ENCODE data around the gene GPANK1.
A peak's percentile ranks its signal among the peaks of the same experiment; 100 is the strongest.

GPANK1 gene

DNA sequence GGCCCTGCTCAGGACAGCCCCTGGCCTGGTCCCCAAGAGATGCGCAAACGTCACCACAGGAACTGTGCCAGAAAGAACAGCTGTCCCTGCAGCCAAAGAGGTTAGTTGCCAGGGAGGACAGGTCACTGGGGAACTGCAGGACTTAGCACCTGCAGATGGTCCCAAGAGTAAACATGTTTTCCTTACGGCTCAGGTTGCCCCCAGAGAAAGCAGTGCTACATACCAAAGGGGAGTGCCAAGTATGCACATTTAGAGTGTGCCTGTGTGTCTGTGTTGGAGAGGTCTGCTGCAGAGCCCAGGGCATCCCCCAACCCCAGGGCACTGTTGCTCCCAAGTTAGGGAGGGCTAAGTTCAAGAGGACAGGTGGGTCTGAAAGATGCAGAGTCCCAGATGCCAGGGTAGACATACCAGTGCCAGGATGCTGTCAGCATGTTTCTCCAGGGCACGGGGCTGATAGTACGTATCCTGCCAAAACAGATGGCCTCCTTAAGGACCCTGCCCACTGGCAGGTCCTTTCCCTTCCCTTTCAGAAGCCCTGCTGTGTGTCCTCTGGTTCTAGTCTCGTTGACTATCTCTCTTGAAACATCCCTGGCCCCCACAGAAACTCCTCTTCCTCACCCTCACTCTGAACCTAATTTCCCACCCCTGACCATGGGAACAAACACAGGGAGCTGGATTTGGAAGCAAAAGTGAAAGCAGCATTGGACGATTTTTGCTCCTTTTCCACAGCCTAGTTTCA is 37.0 kb upstream of the GPANK1 start:
- no peaks in the 10 kb centered on the region for H3K27me3 Mint-ChIP-seq
- peak overlapping the region; percentile 98 for H3K4me3 Mint-ChIP-seq
- intact Hi-C loops (cut with micrococcal nuclease), result no loop called here
- peaks cover 39% of the 10 kb centered on the region for H3K4me1 Mint-ChIP-seq (ENCODE audit: low read depth)
- H3K27ac Mint-ChIP-seq, result peak overlapping the region; percentile 93
- peaks cover 57% of the 10 kb centered on the region for H3K36me3 Mint-ChIP-seq (ENCODE audit: low read depth)
- H3K9me3 Mint-ChIP-seq, result no peaks in the 10 kb centered on the region

DNA sequence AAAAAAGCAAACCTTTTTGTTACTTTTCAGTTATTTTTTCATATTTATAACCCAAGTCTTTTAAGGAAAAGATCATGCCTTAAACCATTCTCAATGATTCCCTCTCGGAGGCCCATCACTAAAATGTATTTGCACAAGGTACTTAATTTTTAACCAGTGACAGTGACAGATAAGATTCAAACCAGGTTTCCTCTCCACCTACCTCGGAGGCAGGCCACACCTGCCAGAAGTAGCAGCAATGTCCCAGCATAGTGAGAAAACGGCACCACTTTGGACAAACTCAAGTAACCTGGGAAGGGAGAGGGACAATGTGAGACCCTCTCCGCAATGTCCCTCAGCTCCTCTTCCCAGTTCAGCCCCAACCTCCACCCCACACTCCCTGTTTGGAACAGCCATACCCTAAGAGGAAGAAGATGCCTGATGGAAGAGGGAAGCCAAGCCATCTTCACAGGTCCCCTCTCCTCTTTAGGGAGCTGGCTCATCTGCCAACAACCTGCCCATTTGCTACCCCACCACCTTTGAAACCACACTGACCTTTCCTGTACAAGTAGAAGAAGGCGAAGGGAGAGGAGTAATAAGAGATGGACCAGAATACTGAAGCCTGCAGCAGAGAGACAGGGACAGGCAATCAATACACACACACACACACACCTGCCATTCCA is 36.1 kb upstream of the GPANK1 start:
- no peak overlapping the region for H3K27ac Mint-ChIP-seq
- peak overlapping the region; percentile 2 for H3K4me3 Mint-ChIP-seq
- peaks cover 42% of the 10 kb centered on the region for H3K4me1 Mint-ChIP-seq (ENCODE audit: low read depth)
- peaks cover 67% of the 10 kb centered on the region for H3K36me3 Mint-ChIP-seq (ENCODE audit: low read depth)
- intact Hi-C loops (cut with micrococcal nuclease), result no loop called here
- H3K27me3 Mint-ChIP-seq, result no peaks in the 10 kb centered on the region
- H3K9me3 Mint-ChIP-seq, result no peaks in the 10 kb centered on the region

GRCh38 chr6:31697555-31697954 is 32.8 kb upstream of the GPANK1 start:
- peaks cover 33% of the 10 kb centered on the region for H3K4me1 Mint-ChIP-seq (ENCODE audit: low read depth)
- peak overlapping the region; percentile 45 for H3K27ac Mint-ChIP-seq
- intact Hi-C loops (cut with micrococcal nuclease), result no loop called here
- H3K36me3 Mint-ChIP-seq (ENCODE audit: low read depth), result peaks cover 90% of the 10 kb centered on the region
- no peaks in the 10 kb centered on the region for H3K27me3 Mint-ChIP-seq
- H3K9me3 Mint-ChIP-seq, result no peaks in the 10 kb centered on the region
- H3K4me3 Mint-ChIP-seq, result no peak overlapping the region

GRCh38 chr6:31693535-31693934 is 28.7 kb upstream of the GPANK1 start:
- no peak overlapping the region for H3K4me3 Mint-ChIP-seq
- no peak overlapping the region for H3K27ac Mint-ChIP-seq
- intact Hi-C loops (cut with micrococcal nuclease), result no loop called here
- H3K9me3 Mint-ChIP-seq, result no peaks in the 10 kb centered on the region
- H3K36me3 Mint-ChIP-seq (ENCODE audit: low read depth), result peaks cover 96% of the 10 kb centered on the region
- no peaks in the 10 kb centered on the region for H3K27me3 Mint-ChIP-seq
- peaks cover 41% of the 10 kb centered on the region for H3K4me1 Mint-ChIP-seq (ENCODE audit: low read depth)

DNA sequence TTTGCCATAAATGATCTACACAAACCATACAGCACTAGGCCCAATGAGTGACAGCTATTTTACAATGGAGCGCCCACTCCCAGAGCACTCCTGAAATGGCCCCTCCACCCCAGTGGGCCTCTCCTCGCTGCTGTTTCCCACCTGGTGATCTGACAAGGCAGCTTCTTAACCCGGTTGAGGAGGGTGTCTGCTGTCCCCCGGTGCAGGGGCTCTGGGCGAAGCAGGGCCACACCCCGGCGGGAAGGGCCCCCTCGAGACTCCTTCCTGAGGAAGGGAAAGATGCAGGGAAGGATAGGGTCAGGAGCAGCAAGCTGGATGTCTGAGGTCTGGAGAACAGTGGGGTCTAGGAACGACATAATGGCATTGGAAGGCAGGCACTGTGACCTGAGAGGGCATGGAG is 28.1 kb upstream of the GPANK1 start:
- intact Hi-C loops (cut with micrococcal nuclease), result no loop called here
- Mint-ChIP-seq H3K27ac (no peak overlapping the region), H3K27me3 (no peaks in the 10 kb centered on the region), H3K4me1 (ENCODE audit: low read depth) (peaks cover 39% of the 10 kb centered on the region), H3K9me3 (no peaks in the 10 kb centered on the region), H3K36me3 (ENCODE audit: low read depth) (peaks cover 100% of the 10 kb centered on the region), H3K4me3 (no peak overlapping the region)

GRCh38 chr6:31692353-31692752 is 27.6 kb upstream of the GPANK1 start:
- no peaks in the 10 kb centered on the region for H3K27me3 Mint-ChIP-seq
- H3K4me3 Mint-ChIP-seq, result no peak overlapping the region
- peaks cover 100% of the 10 kb centered on the region for H3K36me3 Mint-ChIP-seq (ENCODE audit: low read depth)
- H3K4me1 Mint-ChIP-seq (ENCODE audit: low read depth), result peaks cover 34% of the 10 kb centered on the region
- no peaks in the 10 kb centered on the region for H3K9me3 Mint-ChIP-seq
- intact Hi-C loops (cut with micrococcal nuclease), result no loop called here
- no peak overlapping the region for H3K27ac Mint-ChIP-seq

- H3K4me1 Mint-ChIP-seq (ENCODE audit: low read depth), result peaks cover 26% of the 10 kb centered on the region
- no peaks in the 10 kb centered on the region for H3K27me3 Mint-ChIP-seq
- H3K9me3 Mint-ChIP-seq, result no peaks in the 10 kb centered on the region
- no peak overlapping the region for H3K4me3 Mint-ChIP-seq
- peaks cover 100% of the 10 kb centered on the region for H3K36me3 Mint-ChIP-seq (ENCODE audit: low read depth)
- intact Hi-C loops (cut with micrococcal nuclease), result no loop called here
- H3K27ac Mint-ChIP-seq, result no peak overlapping the region
These were observed 26.8 kb upstream of the GPANK1 start for GRCh38 chr6:31691564-31692108.

- H3K27me3 Mint-ChIP-seq, result no peaks in the 10 kb centered on the region
- no peaks in the 10 kb centered on the region for H3K9me3 Mint-ChIP-seq
- intact Hi-C loops (cut with micrococcal nuclease), result no loop called here
- peaks cover 26% of the 10 kb centered on the region for H3K4me1 Mint-ChIP-seq (ENCODE audit: low read depth)
- peaks cover 100% of the 10 kb centered on the region for H3K36me3 Mint-ChIP-seq (ENCODE audit: low read depth)
- H3K27ac Mint-ChIP-seq, result no peak overlapping the region
- H3K4me3 Mint-ChIP-seq, result no peak overlapping the region
These were observed 26.3 kb upstream of the GPANK1 start for GRCh38 chr6:31691078-31691463.

GRCh38 chr6:31690231-31691077 is 25.7 kb upstream of the GPANK1 start:
- H3K27me3 Mint-ChIP-seq, result no peaks in the 10 kb centered on the region
- peaks cover 100% of the 10 kb centered on the region for H3K36me3 Mint-ChIP-seq (ENCODE audit: low read depth)
- intact Hi-C loops (cut with micrococcal nuclease), result no loop called here
- H3K27ac Mint-ChIP-seq, result peak overlapping the region; percentile 65
- no peaks in the 10 kb centered on the region for H3K9me3 Mint-ChIP-seq
- H3K4me3 Mint-ChIP-seq, result no peak overlapping the region
- peaks cover 26% of the 10 kb centered on the region for H3K4me1 Mint-ChIP-seq (ENCODE audit: low read depth)

DNA sequence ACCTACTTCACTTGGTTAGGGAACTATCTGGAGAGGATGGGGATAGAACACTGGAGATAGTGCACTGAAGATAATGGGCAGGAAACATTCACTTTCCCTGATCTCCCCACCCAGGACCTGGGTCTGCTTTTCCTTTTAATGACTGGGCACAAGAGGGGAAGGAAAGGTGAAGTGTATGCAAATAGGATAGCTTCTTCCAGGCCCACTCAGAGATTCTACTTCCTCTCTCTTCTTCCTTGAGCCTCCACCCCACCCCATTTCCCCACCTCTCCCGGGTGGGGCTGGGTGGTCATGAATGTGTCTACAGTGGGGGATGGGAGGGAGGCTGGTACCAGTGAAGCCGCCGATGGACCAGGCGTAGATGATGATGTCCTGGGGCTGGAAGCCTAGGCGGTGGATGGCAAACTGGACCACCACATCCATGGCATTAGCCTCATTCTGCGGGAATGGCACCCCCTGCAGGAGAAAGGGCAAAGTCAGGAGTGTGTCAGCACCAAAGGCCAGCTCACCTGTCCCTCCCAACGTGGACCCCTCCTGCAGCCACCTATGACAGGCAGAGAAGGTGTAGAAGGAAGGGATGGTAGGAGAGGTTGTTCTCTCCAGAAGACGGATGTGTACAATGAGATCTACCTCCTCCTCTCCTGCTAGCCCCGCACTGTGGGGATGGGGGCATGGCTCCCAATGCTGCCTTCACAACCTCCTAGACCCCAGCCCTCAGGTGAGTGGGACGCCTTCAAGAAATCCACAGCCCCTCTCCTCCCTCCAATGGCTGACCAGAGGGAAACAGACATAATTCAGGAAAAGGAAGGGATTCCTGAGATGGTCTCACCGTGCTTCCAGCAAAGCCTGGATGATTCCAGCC is 24.7 kb upstream of the GPANK1 start:
- intact Hi-C loops (cut with micrococcal nuclease), result no loop called here
- Mint-ChIP-seq H3K27me3 (no peaks in the 10 kb centered on the region), H3K9me3 (no peaks in the 10 kb centered on the region), H3K4me1 (ENCODE audit: low read depth) (peaks cover 26% of the 10 kb centered on the region), H3K27ac (no peak overlapping the region), H3K4me3 (no peak overlapping the region), H3K36me3 (ENCODE audit: low read depth) (peaks cover 100% of the 10 kb centered on the region)

- Mint-ChIP-seq H3K27me3 (peaks cover 4% of the 10 kb centered on the region), H3K27ac (no peak overlapping the region), H3K36me3 (ENCODE audit: low read depth) (peaks cover 96% of the 10 kb centered on the region), H3K4me1 (ENCODE audit: low read depth) (peaks cover 31% of the 10 kb centered on the region), H3K4me3 (no peak overlapping the region), H3K9me3 (no peaks in the 10 kb centered on the region)
- intact Hi-C loops (cut with micrococcal nuclease), result no loop called here
These were observed 23.3 kb upstream of the GPANK1 start for GRCh38 chr6:31687860-31688693.

DNA sequence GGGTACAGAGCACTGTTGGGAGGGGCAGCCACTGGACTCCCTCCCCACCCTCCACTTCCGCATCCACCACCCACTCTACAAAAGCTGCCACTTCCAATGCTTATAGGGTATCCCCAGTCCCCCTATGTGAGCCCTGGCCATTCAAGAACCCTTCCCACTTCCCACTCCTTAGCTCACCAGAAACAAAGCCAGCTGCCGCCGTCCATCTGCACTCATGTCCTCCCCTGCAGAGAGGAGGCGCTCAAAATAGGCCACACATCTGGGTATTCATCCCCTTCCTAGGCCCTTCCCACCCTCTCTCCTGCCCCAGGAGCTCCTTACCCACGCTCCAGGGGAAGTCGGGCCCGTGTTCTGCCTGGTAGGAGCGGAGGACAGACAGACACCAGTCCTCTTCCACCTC is 22.5 kb upstream of the GPANK1 start:
- Mint-ChIP-seq H3K9me3 (no peaks in the 10 kb centered on the region), H3K27me3 (peaks cover 5% of the 10 kb centered on the region), H3K36me3 (ENCODE audit: low read depth) (peaks cover 91% of the 10 kb centered on the region), H3K4me3 (no peak overlapping the region), H3K27ac (no peak overlapping the region), H3K4me1 (ENCODE audit: low read depth) (peaks cover 33% of the 10 kb centered on the region)
- intact Hi-C loops (cut with micrococcal nuclease), result no loop called here

GRCh38 chr6:31686483-31686882 is 21.7 kb upstream of the GPANK1 start:
- H3K4me3 Mint-ChIP-seq, result no peak overlapping the region
- peaks cover 7% of the 10 kb centered on the region for H3K27me3 Mint-ChIP-seq
- H3K27ac Mint-ChIP-seq, result no peak overlapping the region
- intact Hi-C loops (cut with micrococcal nuclease), result no loop called here
- no peaks in the 10 kb centered on the region for H3K9me3 Mint-ChIP-seq
- H3K36me3 Mint-ChIP-seq (ENCODE audit: low read depth), result peaks cover 83% of the 10 kb centered on the region
- H3K4me1 Mint-ChIP-seq (ENCODE audit: low read depth), result peaks cover 34% of the 10 kb centered on the region

Measured in dendritic cell treated with granulocyte-macrophage colony-stimulating factor and Interleukin-4, amounts not matched to agents 40 ng/mL and 50 ng/mL, for 4 days (primary cell).